ENCODE measurements around the gene CLTCL1.
"Not testable (repeated sequence)": the region's sequence is repeated elsewhere in the genome, so short reads cannot be mapped to it uniquely, and the experiment has no call there.

Gene CLTCL1

DNA sequence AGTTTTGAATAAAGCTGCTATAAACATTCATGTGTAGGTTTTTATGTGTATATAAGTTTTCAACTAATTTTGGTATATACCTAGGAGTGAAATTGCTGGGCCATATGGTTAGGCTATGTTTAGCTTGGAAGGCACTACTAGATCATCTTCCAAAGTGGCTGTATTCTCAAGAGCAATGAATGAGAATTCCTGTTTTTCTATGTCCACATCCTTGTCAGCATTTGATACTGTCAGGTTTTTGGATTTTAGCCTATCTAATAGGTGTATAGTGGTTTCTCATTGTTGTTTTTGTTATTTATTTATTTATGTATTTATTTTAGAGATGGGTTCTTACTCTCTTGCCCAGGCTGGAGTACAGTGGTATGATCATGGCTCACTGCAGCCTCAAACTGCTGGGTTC, 26.3 kb upstream of the CLTCL1 start:
- peaks cover 6 to 7% of the 10 kb centered on the region in 2 donors for H3K9me3 Mint-ChIP-seq
- no peaks in the 10 kb centered on the region for H3K4me1 Mint-ChIP-seq (ENCODE audit: low read depth in 2 of 2)

DNA sequence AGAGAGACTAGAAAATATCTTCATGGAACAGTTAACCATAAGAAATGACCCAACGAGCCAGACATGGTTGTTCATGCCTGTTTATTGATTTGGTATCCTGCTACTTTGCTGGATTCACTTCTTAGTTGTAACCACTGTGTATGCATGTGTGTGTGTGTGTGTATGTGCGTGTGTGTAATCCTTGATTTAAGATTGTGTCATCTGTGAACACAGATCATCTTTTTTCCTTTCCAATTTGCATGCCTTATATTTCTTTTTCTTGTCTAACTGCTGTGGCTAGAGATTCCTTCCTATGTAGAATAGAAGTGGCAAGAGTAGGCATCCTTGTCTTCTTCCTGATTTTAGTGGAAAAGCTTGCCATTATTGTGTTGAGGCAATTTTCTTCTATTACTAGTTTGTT, 16.4 kb upstream of the CLTCL1 start:
- ATAC-seq (replicated peaks) = no peak
- Mint-ChIP-seq H3K36me3 (ENCODE audit: insufficient read depth) (no peaks in the 10 kb centered on the region), H3K27ac (no peak overlapping the region), H3K4me1 (ENCODE audit: low read depth in 2 of 2) (no peaks in the 10 kb centered on the region), H3K4me3 (no peak overlapping the region), H3K9me3 (no peaks in the 10 kb centered on the region), H3K27me3 (no peaks in the 10 kb centered on the region)
- DNase-seq = no peak

More for the DNA sequence above, 26.3 kb upstream of the CLTCL1 start:
- Mint-ChIP-seq H3K27me3 (no peaks in the 10 kb centered on the region), H3K27ac (no peak overlapping the region), H3K36me3 (ENCODE audit: insufficient read depth) (no peaks in the 10 kb centered on the region), H3K4me3 (no peak overlapping the region)
- DNase-seq = no peak
- ATAC-seq (replicated peaks) = no peak

DNA sequence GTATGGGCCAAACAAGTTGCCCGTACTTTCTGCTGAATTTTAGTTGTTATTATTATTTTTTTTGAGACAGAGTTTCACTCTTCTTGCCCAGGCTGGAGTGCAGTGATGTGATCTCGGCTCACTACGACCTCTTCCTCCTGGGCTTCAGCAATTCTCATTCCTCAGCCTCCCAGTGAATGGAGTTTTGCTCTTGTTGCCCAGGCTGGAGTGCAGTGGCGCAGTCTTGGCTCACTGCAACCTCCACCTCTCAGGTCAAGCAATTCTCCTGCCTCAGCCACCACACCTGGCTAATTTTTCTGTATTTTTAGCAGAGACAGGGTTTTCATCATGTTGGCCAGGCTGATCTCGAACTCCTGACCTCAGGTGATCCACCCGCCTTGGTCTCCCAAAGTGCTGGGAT, 15.0 kb upstream of the CLTCL1 start:
- not testable (repeated sequence) for H3K36me3 Mint-ChIP-seq (ENCODE audit: insufficient read depth)

DNA sequence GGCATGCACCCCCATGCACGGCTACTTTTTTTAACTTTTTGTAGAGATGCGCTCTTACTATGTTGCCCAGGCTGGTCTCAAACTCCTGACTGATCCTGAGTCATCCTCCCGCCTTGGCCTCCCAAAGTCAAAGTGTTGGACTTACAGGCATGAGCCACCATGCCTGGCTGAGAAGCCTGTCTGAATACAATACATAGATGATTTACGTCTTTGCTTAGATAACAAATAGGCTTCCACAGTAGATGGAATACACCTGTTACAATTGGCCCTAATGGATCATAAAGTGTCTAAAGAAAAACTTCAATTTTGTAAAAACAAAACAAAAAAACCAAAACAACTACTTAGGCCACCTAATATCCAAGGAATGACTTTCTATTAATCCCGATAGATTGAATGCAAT, 13.0 kb upstream of the CLTCL1 start:
- DNase-seq = no peak
- no peaks in the 10 kb centered on the region for H3K27me3 Mint-ChIP-seq
- H3K4me1 Mint-ChIP-seq (ENCODE audit: low read depth in 2 of 2) = no peaks in the 10 kb centered on the region
- H3K36me3 Mint-ChIP-seq (ENCODE audit: insufficient read depth) = no peaks in the 10 kb centered on the region
- H3K9me3 Mint-ChIP-seq = no peaks in the 10 kb centered on the region
- H3K4me3 Mint-ChIP-seq = no peak overlapping the region
- no peak overlapping the region for H3K27ac Mint-ChIP-seq
- no peak for ATAC-seq (replicated peaks)

More for the DNA sequence above, 15.0 kb upstream of the CLTCL1 start:
- H3K27ac Mint-ChIP-seq; DNase-seq; H3K4me3 Mint-ChIP-seq; ATAC-seq (replicated peaks); H3K27me3 Mint-ChIP-seq; H3K9me3 Mint-ChIP-seq; H3K4me1 Mint-ChIP-seq (ENCODE audit: low read depth in 2 of 2): not testable (repeated sequence)

DNA sequence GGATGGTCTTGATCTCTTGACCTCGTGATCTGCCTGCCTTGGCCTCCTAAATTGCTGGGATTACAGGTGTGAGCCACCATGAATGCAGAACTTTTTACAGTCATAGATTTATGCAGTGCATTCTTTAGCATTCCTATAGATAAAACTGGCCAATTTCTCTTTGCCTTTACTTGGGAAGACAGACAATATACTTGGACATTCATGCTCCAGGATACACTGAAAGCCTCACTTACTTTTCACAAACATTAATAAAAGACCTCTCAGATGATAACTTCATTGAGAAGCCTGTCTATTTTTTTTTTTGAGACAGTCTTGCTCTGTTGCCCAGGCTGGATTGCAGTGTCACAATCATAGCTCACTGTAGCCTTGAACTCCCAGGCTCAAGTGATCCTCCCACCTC, 12.3 kb upstream of the CLTCL1 start:
- H3K9me3 Mint-ChIP-seq = no peaks in the 10 kb centered on the region
- ATAC-seq (replicated peaks) = no peak
- H3K27me3 Mint-ChIP-seq = no peaks in the 10 kb centered on the region

DNA sequence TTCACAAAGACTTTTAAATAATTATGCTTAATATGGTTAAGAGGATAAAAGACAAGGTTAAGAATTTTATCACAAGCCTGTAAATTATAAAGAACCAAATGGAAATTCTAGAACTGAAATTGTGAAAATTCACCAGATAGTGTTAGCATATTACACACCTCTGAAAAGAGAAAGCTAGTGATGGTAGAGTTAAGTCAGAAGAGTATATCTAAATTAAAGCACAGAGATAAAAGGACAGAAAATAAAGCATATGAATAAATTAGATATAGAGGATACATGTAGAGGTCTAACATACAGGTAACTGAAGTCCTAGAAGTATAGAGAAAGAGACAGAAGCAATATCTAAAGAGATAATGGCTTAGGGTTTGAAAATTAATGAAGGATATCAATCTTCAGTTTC, 4.2 kb upstream of the CLTCL1 start:
- H3K4me3 Mint-ChIP-seq = no peak overlapping the region

More for the DNA sequence above, 12.3 kb upstream of the CLTCL1 start:
- DNase-seq = no peak
- no peak overlapping the region for H3K27ac Mint-ChIP-seq
- H3K36me3 Mint-ChIP-seq (ENCODE audit: insufficient read depth) = no peaks in the 10 kb centered on the region
- no peak overlapping the region for H3K4me3 Mint-ChIP-seq
- no peaks in the 10 kb centered on the region for H3K4me1 Mint-ChIP-seq (ENCODE audit: low read depth in 2 of 2)

DNA sequence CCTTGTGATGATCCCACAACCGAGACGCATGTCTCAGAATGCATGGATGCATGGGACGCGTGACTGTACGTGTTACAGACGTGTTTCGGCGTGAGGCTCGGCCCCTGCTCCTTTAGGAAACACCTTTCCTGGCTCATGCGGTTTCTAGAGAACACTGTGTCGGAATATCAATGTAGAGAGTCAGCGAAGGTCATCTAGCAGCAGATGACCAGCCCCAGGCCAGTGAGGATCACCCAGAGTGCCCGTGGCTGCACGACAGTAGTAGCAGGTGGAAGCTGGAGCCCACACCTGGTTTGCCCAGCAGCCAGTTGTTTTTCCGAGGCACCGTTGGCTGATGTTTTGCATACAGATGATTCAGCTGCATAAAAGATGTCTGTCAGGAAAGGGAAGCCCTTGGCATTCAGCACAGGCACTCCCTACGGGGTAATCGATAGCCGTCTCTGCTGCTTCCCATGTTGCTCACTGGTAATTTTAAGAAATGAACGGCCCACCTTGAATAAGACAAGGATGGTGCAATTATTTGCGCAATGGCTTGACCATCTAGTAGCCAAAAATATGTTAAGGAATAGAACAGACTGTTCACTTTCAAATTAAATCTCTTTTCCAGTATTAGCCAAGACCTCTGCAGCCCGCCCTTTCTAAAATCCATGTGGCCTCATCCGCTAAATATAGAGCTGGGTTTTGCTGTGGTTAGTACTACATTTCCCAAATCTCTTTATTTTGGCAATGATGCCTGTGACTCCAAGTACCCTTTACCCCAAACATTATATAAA, 1.1 kb upstream of the CLTCL1 start:
- DNase-seq (no peak), ATAC-seq (replicated peaks) (no peak)
- H3K27me3 Mint-ChIP-seq = peaks cover 19 to 28% of the 10 kb centered on the region in 2 donors
- peak overlapping the region; percentile 82 to 88 for H3K4me3 Mint-ChIP-seq
- peaks cover 18% of the 10 kb centered on the region in 2 donors for H3K4me1 Mint-ChIP-seq (ENCODE audit: low read depth in 2 of 2)
- no peak overlapping the region for H3K27ac Mint-ChIP-seq
- no peaks in the 10 kb centered on the region for H3K9me3 Mint-ChIP-seq
- peaks cover 2% of the 10 kb centered on the region for H3K36me3 Mint-ChIP-seq (ENCODE audit: insufficient read depth)

More for the DNA sequence above, 4.2 kb upstream of the CLTCL1 start:
- no peaks in the 10 kb centered on the region for H3K9me3 Mint-ChIP-seq
- H3K27ac Mint-ChIP-seq = no peak overlapping the region
- no peak for DNase-seq
- peaks cover 8 to 9% of the 10 kb centered on the region in 2 donors for H3K27me3 Mint-ChIP-seq
- no peak for ATAC-seq (replicated peaks)
- H3K4me1 Mint-ChIP-seq (ENCODE audit: low read depth in 2 of 2) = peaks cover 11 to 12% of the 10 kb centered on the region in 2 donors
- H3K36me3 Mint-ChIP-seq (ENCODE audit: insufficient read depth) = peaks cover 2% of the 10 kb centered on the region

DNA sequence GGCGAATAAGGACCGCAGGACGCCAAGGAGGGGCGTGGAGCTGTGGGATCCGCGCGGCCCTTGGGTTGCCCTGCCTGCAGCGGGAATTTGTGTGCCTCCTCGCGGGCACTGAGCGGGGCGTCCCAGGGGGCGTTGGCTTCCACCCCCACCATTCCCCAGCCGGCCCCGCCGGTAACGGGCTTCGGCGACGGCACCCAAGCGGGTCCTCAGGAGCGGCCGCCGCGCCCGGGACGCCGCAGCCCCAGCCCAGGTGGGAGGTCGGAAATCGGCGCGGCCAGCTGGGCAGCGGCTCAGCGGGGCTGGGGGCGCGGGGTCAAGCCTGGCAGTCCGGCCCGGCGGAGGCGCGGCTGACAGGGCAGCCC, 320 bp downstream of the CLTCL1 start:
- Mint-ChIP-seq H3K27me3 (peaks cover 26 to 39% of the 10 kb centered on the region in 2 donors), H3K9me3 (no peaks in the 10 kb centered on the region), H3K27ac (peak overlapping the region in 1 of 2 donors; percentile 58), H3K4me1 (ENCODE audit: low read depth in 2 of 2) (peaks cover 18% of the 10 kb centered on the region in 2 donors), H3K4me3 (peak overlapping the region; percentile 84 to 88), H3K36me3 (ENCODE audit: insufficient read depth) (peaks cover 2% of the 10 kb centered on the region)
- ATAC-seq (replicated peaks) (peak; percentile 41), DNase-seq (peak in 2 of 3 experiments; percentile 23 to 25)

DNA sequence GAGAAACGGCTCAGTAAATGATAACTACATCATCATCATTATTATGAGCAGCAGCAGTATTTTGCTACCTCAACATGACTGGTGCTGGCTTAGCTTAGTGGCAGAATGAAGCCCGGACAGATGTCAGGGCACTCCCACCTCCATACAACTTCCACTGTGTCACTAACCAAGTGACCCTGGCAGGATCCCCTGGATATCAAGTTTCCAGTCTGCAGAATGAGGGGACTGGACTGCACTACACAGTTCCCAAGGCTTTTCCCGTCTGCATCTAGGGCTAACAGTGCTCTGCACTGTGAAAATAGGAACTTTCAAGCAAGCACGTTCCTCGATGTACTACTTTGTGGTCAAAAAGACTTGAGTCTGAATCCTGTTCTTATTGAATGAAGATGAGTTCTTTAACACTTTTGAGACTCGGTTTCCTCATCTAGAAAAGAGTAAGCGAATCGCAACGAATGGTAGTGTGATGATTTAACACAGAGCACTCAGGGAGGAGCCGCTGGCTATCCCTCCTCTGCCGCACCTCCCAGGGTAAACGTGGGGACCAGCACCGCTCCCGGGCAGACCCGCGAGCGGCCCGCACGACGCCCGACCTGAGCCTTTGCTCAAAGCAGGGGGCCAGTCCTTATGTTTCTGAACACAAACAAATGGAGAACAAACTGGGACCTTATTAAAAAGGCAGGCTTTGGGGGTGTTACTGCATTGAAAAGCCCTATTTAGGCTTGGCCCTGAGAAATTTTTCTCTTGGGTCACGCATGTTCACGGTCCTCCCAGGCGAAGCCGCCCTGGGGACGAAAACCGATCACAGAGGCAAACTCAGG, 910 bp downstream of the CLTCL1 start:
- peaks cover 18% of the 10 kb centered on the region in 2 donors for H3K4me1 Mint-ChIP-seq (ENCODE audit: low read depth in 2 of 2)
- no peaks in the 10 kb centered on the region for H3K9me3 Mint-ChIP-seq
- ATAC-seq (replicated peaks) (peak; percentile 22), DNase-seq (peak in 2 of 3 experiments; percentile 1 to 18)
- peak overlapping the region in 1 of 2 donors; percentile 58 for H3K27ac Mint-ChIP-seq
- H3K27me3 Mint-ChIP-seq = peaks cover 23 to 33% of the 10 kb centered on the region in 2 donors
- peaks cover 2% of the 10 kb centered on the region for H3K36me3 Mint-ChIP-seq (ENCODE audit: insufficient read depth)
- peak overlapping the region; percentile 84 to 88 for H3K4me3 Mint-ChIP-seq

DNA sequence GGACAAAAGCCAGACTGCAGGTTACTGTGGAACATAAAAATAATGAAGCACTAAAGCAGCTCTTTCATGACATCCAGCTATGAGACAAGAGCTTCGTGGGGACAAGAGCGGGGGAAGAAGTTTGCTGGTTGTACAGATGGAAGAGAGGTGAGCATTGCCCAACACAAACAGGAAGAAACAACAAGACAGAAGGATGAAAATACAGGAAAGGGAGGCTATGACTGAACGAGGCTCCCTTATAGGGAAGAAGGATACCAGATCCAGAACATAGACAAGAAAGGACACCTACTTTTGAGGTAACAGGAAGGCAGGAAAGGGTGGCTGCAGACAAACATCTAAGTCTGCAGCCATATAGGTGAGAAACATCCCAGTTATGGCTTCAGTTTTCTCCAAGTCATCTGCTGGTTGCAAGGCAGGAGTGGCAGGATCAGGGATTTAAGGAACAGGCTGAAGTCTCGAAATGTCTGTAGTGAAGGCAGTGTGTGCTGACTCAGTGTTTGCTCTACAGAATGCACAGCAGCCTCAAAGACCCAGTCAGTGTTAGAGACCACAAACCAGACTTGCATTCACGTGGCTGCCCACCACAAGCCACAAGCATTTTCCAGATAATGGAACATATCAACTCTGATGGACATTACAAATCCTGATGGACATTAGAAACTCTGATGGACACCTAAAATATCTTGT, 1.9 kb downstream of the CLTCL1 start:
- ATAC-seq (replicated peaks) = peak; percentile 56
- H3K36me3 Mint-ChIP-seq (ENCODE audit: insufficient read depth) = peaks cover 2% of the 10 kb centered on the region
- peaks cover 18% of the 10 kb centered on the region in 2 donors for H3K4me1 Mint-ChIP-seq (ENCODE audit: low read depth in 2 of 2)
- peak overlapping the region in 1 of 2 donors; percentile 5 for H3K4me3 Mint-ChIP-seq
- H3K27me3 Mint-ChIP-seq = peaks cover 23 to 31% of the 10 kb centered on the region in 2 donors
- H3K27ac Mint-ChIP-seq = no peak overlapping the region
- peak in 1 of 3 experiments; percentile 4 for DNase-seq
- no peaks in the 10 kb centered on the region for H3K9me3 Mint-ChIP-seq

DNA sequence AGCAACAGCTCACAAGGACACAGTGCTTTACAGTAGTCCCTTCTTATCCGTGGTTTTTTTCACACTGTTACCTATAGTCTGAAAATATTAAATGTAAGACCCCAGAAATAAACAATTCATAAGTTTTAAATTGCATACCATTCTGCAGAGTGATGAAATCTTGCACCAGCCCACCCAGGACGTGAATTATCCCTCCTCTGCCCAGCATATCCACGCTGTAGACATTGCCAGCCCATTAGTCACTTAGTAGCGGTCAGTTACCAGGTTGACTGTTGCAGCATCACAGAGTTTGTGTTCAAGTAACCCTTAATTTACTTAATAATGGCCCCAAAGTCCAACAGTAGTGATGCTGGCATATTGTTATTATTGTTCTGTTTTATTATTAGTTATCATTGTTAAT, 3.6 kb downstream of the CLTCL1 start:
- no peak overlapping the region for H3K27ac Mint-ChIP-seq
- peaks cover 18% of the 10 kb centered on the region in 2 donors for H3K4me1 Mint-ChIP-seq (ENCODE audit: low read depth in 2 of 2)
- H3K9me3 Mint-ChIP-seq = no peaks in the 10 kb centered on the region
- ATAC-seq (replicated peaks) = no peak
- peaks cover 2% of the 10 kb centered on the region for H3K36me3 Mint-ChIP-seq (ENCODE audit: insufficient read depth)
- H3K4me3 Mint-ChIP-seq = no peak overlapping the region
- no peak for DNase-seq
- H3K27me3 Mint-ChIP-seq = peaks cover 23 to 31% of the 10 kb centered on the region in 2 donors

DNA sequence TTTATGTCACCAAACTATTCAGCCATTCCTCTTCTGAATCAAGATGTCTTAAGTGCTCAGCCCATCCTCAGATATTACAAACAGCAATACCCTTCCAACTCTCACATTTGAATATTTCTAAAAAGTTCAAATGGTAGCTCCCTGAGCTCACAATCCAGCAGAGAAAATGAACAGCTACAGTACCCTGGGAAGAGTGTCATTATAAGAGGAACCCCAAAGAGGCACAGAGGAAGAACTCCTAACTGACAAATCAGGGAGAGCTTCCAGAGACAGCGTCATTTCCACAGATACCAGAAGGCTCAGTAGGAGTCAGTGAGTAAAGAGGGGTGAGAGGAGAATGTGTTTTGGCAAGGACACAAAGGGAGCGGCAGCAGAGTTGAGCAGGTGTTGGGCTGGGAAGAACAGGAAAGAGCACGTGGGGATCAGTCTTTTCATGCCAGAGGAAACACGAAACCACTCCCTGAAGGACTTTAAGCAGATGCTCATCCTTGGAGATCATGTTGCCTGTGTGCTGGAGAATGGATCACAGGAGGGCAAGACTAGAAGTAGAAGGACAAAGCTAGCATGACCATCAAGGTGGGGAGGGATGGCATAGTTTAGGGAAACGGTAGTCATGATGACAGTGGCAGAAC, 4.3 kb downstream of the CLTCL1 start:
- DNase-seq = no peak
- H3K36me3 Mint-ChIP-seq (ENCODE audit: insufficient read depth) = peaks cover 2% of the 10 kb centered on the region
- H3K4me3 Mint-ChIP-seq = no peak overlapping the region
- no peak for ATAC-seq (replicated peaks)
- H3K4me1 Mint-ChIP-seq (ENCODE audit: low read depth in 2 of 2) = peaks cover 13 to 15% of the 10 kb centered on the region in 2 donors
- H3K9me3 Mint-ChIP-seq = no peaks in the 10 kb centered on the region
- H3K27me3 Mint-ChIP-seq = peaks cover 23 to 31% of the 10 kb centered on the region in 2 donors
- H3K27ac Mint-ChIP-seq = no peak overlapping the region

DNA sequence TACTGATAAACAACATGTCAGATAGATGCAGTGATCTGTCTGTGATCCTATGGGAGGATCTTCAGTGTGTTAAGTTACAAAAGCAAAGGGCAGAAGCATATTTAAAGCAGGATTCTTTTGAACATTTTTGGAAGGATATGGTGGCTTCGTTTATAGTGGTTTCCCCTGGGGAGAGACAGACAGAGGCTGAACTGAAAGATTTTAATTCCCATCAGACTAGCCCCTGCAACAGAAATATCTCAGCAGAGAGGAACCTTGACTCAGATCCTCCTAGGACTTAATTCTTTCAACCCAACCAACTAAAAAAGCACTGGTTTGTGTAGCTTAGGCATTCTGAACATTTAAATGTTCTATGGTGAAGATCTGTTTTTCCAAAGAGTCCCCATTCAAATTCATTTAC, 5.7 kb downstream of the CLTCL1 start:
- H3K9me3 Mint-ChIP-seq = no peaks in the 10 kb centered on the region
- peaks cover 7 to 8% of the 10 kb centered on the region in 2 donors for H3K4me1 Mint-ChIP-seq (ENCODE audit: low read depth in 2 of 2)
- no peak overlapping the region for H3K27ac Mint-ChIP-seq
- no peaks in the 10 kb centered on the region for H3K36me3 Mint-ChIP-seq (ENCODE audit: insufficient read depth)
- H3K27me3 Mint-ChIP-seq = peaks cover 23 to 31% of the 10 kb centered on the region in 2 donors
- no peak for ATAC-seq (replicated peaks)
- no peak overlapping the region for H3K4me3 Mint-ChIP-seq
- no peak for DNase-seq

Measured in effector memory CD8-positive, alpha-beta T cell (primary cell).